ENCODE results near the gene L2HGDH. TPM values are rescaled to one million over a fixed set of nuclear protein-coding genes. Genes with fewer than 3 reads are reported as not detected.

The L2HGDH gene
- total RNA-seq, 1 experiment from 2014 or later: 16.9 TPM

GRCh38 chr14:50257732-50258131 is 54.3 kb downstream of the L2HGDH start:
- no peak for ATAC-seq
- TF ChIP-seq ZBTB33 (IDR thresholded peaks at IDR 0.05; ENCODE audit: extremely low read depth, insufficient replicate concordance, low read length) (no peak), SP1 (IDR thresholded peaks at IDR 0.05; ENCODE audit: low read depth) (no peak), ZNF274 (IDR thresholded peaks at IDR 0.05; ENCODE audit: low read depth, low read length) (no peak), JUND (IDR thresholded peaks at IDR 0.05) (no peak), SIN3A (IDR thresholded peaks at IDR 0.05; ENCODE audit: low read depth) (no peak), MAX (IDR thresholded peaks at IDR 0.05) (no peak), POLR2AphosphoS5 (IDR thresholded peaks at IDR 0.05; ENCODE audit: low read depth, low read length) (no peak), SRF (IDR thresholded peaks at IDR 0.05; ENCODE audit: low read depth) (no peak), CEBPB (IDR thresholded peaks at IDR 0.05; ENCODE audit: low read depth) (no peak)
- Histone ChIP-seq H3K27ac (ENCODE audit: low read depth, low read length) (no peak overlapping the region), H3K4me1 (ENCODE audit: control insufficient read depth in 1 of 2, insufficient read depth in 2 of 2, low read length in 2 of 2) (no peaks in the 10 kb centered on the region), H3K9me3 (ENCODE audit: control insufficient read depth in 1 of 2, insufficient read depth in 1 of 2, low read depth in 1 of 2, low read length in 2 of 2) (no peaks in the 10 kb centered on the region), H2AFZ (ENCODE audit: low read depth, low read length, poor library complexity, severe bottlenecking) (no peak overlapping the region), H3K9me2 (ENCODE audit: insufficient read depth) (no peaks in the 10 kb centered on the region), H3K36me3 (ENCODE audit: control insufficient read depth in 1 of 2, insufficient read depth in 2 of 2, low read length in 2 of 2) (no peaks in the 10 kb centered on the region), H3K9ac (ENCODE audit: low read length) (no peak overlapping the region), H3K27me3 (ENCODE audit: insufficient read depth, low read length) (no peaks in the 10 kb centered on the region), H3K4me3 (replicated peaks in 1 of 2; ENCODE audit: low read depth in 1 of 2, low read length in 2 of 2) (no peak overlapping the region), H3K79me2 (ENCODE audit: insufficient read depth, low read length) (no peaks in the 10 kb centered on the region), H4K20me1 (ENCODE audit: insufficient read depth) (no peaks in the 10 kb centered on the region), H3K4me2 (ENCODE audit: low read length) (no peak overlapping the region)
- ChIA-PET RAD21 (ENCODE audit: low non-redundant PET in 1 of 2, low total read pairs in 2 of 2, uncharacterized antibody in 2 of 2, unreplicated experiment in 2 of 2) (no interaction called here), POLR2A (no interaction called here), CTCF (no interaction called here)
- no peak for DNase-seq (ENCODE audit: low read depth, low spot score)
- intact Hi-C loops (cut with micrococcal nuclease): no loop called here
- BruUV-seq (replicated peaks): no TSS peak

GRCh38 chr14:50254248-50254647 is 57.8 kb downstream of the L2HGDH start:
- H3K27ac ChIP-seq (ENCODE audit: low read depth, low read length): no peak overlapping the region
- H4K20me1 ChIP-seq (ENCODE audit: insufficient read depth): no peaks in the 10 kb centered on the region
- H3K9me2 ChIP-seq (ENCODE audit: insufficient read depth): no peaks in the 10 kb centered on the region
- no peaks in the 10 kb centered on the region for H3K4me1 ChIP-seq (ENCODE audit: control insufficient read depth in 1 of 2, insufficient read depth in 2 of 2, low read length in 2 of 2)
- H3K79me2 ChIP-seq (ENCODE audit: insufficient read depth, low read length): no peaks in the 10 kb centered on the region
- POLR2A ChIA-PET: interaction anchor here (0.6 kb wide), 1 partner anchor 10 kb away, joined by 3 read pairs; no protein-coding TSS in a partner anchor
- no TSS peak for BruUV-seq (replicated peaks)
- ATAC-seq (no peak), DNase-seq (ENCODE audit: low read depth, low spot score) (no peak)
- H3K27me3 ChIP-seq (ENCODE audit: insufficient read depth, low read length): no peaks in the 10 kb centered on the region
- no peaks in the 10 kb centered on the region for H3K9me3 ChIP-seq (ENCODE audit: control insufficient read depth in 1 of 2, insufficient read depth in 1 of 2, low read depth in 1 of 2, low read length in 2 of 2)
- CTCF ChIA-PET: no interaction called here
- no peak overlapping the region for H3K4me2 ChIP-seq (ENCODE audit: low read length)
- RAD21 ChIA-PET (ENCODE audit: low non-redundant PET in 1 of 2, low total read pairs in 2 of 2, uncharacterized antibody in 2 of 2, unreplicated experiment in 2 of 2): no interaction called here
- no peak overlapping the region for H3K9ac ChIP-seq (ENCODE audit: low read length)
- H2AFZ ChIP-seq (ENCODE audit: low read depth, low read length, poor library complexity, severe bottlenecking): no peak overlapping the region
- H3K36me3 ChIP-seq (ENCODE audit: control insufficient read depth in 1 of 2, insufficient read depth in 2 of 2, low read length in 2 of 2): no peaks in the 10 kb centered on the region
- intact Hi-C loops (cut with micrococcal nuclease): no loop called here
- H3K4me3 ChIP-seq (replicated peaks in 1 of 2; ENCODE audit: low read depth in 1 of 2, low read length in 2 of 2): no peak overlapping the region
- TF ChIP-seq SRF (IDR thresholded peaks at IDR 0.05; ENCODE audit: low read depth): no peak
- no peak for TF ChIP-seq EZH2phosphoT487 (IDR thresholded peaks at IDR 0.05; ENCODE audit: borderline replicate concordance)
- TF ChIP-seq RAD21 (IDR thresholded peaks at IDR 0.05; ENCODE audit: low read depth): no peak
- TF ChIP-seq MAX (IDR thresholded peaks at IDR 0.05): no peak
- TF ChIP-seq YY1 (IDR thresholded peaks at IDR 0.05; ENCODE audit: extremely low read depth, insufficient replicate concordance, low read depth, low read length): no peak
- no peak for TF ChIP-seq JUND (IDR thresholded peaks at IDR 0.05)
- no peak for TF ChIP-seq ZNF274 (IDR thresholded peaks at IDR 0.05; ENCODE audit: low read depth, low read length)
- TF ChIP-seq REST (IDR thresholded peaks at IDR 0.05; ENCODE audit: low read depth): no peak

All from HCT116 (cell line).